ENCODE measurements around the gene CENPN. TPM values are rescaled to one million over a fixed set of nuclear protein-coding genes. Genes with fewer than 3 reads are reported as not detected.

Gene CENPN
- total and polyA plus RNA-seq, 2 of the 13 experiments (the other 11 are each of a cell fraction or from before 2014, with no cell fraction given) = 29.7 to 129 TPM

GRCh38 chr16:81012974-81013373 lies 6.0 kb downstream of the CENPN start:
- no peak for DNase-seq (ENCODE audit: low spot score)
- no peak for FAIRE-seq
- Histone ChIP-seq H3K4me2 (ENCODE audit: low read depth, low read length) (no peak overlapping the region), H3K27me3 (ENCODE audit: control insufficient read depth in 1 of 2, insufficient read depth in 2 of 2, low read length in 2 of 2) (no peaks in the 10 kb centered on the region; a peak in 1 of 5 replicates), H2AFZ (ENCODE audit: low read length) (no peak overlapping the region), H3K79me2 (ENCODE audit: insufficient read depth, low read length) (peaks cover 27% of the 10 kb centered on the region), H3K4me1 (ENCODE audit: insufficient read depth, low read length) (peaks cover 12% of the 10 kb centered on the region), H3K9me3 (ENCODE audit: low read length) (no peaks in the 10 kb centered on the region), H3K4me3 (replicated peaks in 1 of 3; ENCODE audit: insufficient read depth in 1 of 3, low read depth in 2 of 3, low read length in 3 of 3) (no peak overlapping the region), H4K20me1 (ENCODE audit: insufficient read depth, low read length) (no peaks in the 10 kb centered on the region), H3K9ac (ENCODE audit: insufficient read depth, low read depth, low read length) (no peak overlapping the region), H3K36me3 (replicated peaks in 1 of 2; ENCODE audit: control insufficient read depth in 1 of 2, insufficient read depth in 2 of 2, low read length in 2 of 2) (peaks cover 25 to 47% of the 10 kb centered on the region in 2 experiments; a peak in 4 of 5 replicates), H3K27ac (ENCODE audit: extremely low read length, insufficient read depth, low read length) (no peak overlapping the region)
- in situ Hi-C loops (cut with HindIII; ENCODE audit: extremely low pct_ligation_motif_present, low pct_unique_long_range_greater_than_20kb) (no loop called here), intact Hi-C loops (cut with micrococcal nuclease; ENCODE audit: unreplicated experiment) (no loop called here)
- no TSS peak for BruUV-seq (replicated peaks)
- WGBS (ENCODE audit: low lambda C conversion rate) = 95% methylated on average over 3 of the region's 3 CpGs
- ATAC-seq = no peak
- TF ChIP-seq ZNF615 (CRISPR knock-in tag; IDR thresholded peaks at IDR 0.05; ENCODE audit: borderline replicate concordance) = no peak
- TF ChIP-seq SOX5 (CRISPR knock-in tag; IDR thresholded peaks at IDR 0.05; ENCODE audit: borderline replicate concordance) = no peak
- TF ChIP-seq ZNF326 (CRISPR knock-in tag; IDR thresholded peaks at IDR 0.05; ENCODE audit: borderline replicate concordance) = no peak
- ChIA-PET CTCF (ENCODE audit: low intra/inter-chr PET ratio, low total read pairs) (no interaction called here), POLR2A (no interaction called here)

DNA sequence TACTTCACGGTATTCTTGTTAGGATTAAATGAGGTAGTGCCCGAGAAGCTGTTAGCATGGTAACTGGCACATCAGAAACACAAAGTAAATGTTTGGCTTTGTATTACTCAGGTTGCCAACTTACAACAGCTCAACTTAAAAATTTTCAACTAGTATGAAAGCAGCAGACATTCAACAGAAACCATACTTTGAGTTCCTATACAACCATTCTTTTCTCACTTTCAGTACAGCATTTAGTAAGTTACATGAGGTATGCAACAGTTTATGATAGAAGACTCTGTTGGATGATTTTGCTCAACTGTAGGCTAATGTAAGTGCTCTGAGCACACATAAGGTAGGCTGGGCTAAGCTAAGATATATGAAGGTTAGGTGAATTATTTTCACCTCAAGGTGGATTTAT lies 7.7 kb downstream of the CENPN start:
- Histone ChIP-seq H3K4me2 (ENCODE audit: low read depth, low read length) (no peak overlapping the region), H3K27ac (ENCODE audit: extremely low read length, insufficient read depth, low read length) (no peak overlapping the region), H3K27me3 (ENCODE audit: control insufficient read depth in 1 of 2, insufficient read depth in 2 of 2, low read length in 2 of 2) (no peaks in the 10 kb centered on the region), H3K79me2 (ENCODE audit: insufficient read depth, low read length) (peaks cover 10% of the 10 kb centered on the region), H3K9me3 (ENCODE audit: low read length) (no peaks in the 10 kb centered on the region), H4K20me1 (ENCODE audit: insufficient read depth, low read length) (no peaks in the 10 kb centered on the region), H2AFZ (ENCODE audit: low read length) (no peak overlapping the region), H3K4me3 (replicated peaks in 1 of 3; ENCODE audit: insufficient read depth in 1 of 3, low read depth in 2 of 3, low read length in 3 of 3) (no peak overlapping the region), H3K4me1 (ENCODE audit: insufficient read depth, low read length) (no peaks in the 10 kb centered on the region), H3K36me3 (replicated peaks in 1 of 2; ENCODE audit: control insufficient read depth in 1 of 2, insufficient read depth in 2 of 2, low read length in 2 of 2) (peaks cover 27 to 63% of the 10 kb centered on the region in 2 experiments), H3K9ac (ENCODE audit: insufficient read depth, low read depth, low read length) (no peak overlapping the region)
- intact Hi-C loops (cut with micrococcal nuclease; ENCODE audit: unreplicated experiment) (no loop called here), in situ Hi-C loops (cut with HindIII; ENCODE audit: extremely low pct_ligation_motif_present, low pct_unique_long_range_greater_than_20kb) (no loop called here)
- BruUV-seq (replicated peaks) = no TSS peak
- DNase-seq (ENCODE audit: low spot score) (no peak), FAIRE-seq (no peak), ATAC-seq (no peak)
- ChIA-PET POLR2A (no interaction called here), CTCF (ENCODE audit: low intra/inter-chr PET ratio, low total read pairs) (no interaction called here)
- WGBS (ENCODE audit: low lambda C conversion rate) = 100% methylated on average over 2 of the region's 2 CpGs
- no peak for TF ChIP-seq MXI1 (IDR thresholded peaks at IDR 0.05; ENCODE audit: borderline replicate concordance, low read depth, low read length)
- TF ChIP-seq TBX3 (IDR thresholded peaks at IDR 0.05; ENCODE audit: borderline replicate concordance) = no peak
- no peak for TF ChIP-seq ZNF274 (CRISPR knock-in tag; IDR thresholded peaks at IDR 0.05)
- TF ChIP-seq, protein P1, sequence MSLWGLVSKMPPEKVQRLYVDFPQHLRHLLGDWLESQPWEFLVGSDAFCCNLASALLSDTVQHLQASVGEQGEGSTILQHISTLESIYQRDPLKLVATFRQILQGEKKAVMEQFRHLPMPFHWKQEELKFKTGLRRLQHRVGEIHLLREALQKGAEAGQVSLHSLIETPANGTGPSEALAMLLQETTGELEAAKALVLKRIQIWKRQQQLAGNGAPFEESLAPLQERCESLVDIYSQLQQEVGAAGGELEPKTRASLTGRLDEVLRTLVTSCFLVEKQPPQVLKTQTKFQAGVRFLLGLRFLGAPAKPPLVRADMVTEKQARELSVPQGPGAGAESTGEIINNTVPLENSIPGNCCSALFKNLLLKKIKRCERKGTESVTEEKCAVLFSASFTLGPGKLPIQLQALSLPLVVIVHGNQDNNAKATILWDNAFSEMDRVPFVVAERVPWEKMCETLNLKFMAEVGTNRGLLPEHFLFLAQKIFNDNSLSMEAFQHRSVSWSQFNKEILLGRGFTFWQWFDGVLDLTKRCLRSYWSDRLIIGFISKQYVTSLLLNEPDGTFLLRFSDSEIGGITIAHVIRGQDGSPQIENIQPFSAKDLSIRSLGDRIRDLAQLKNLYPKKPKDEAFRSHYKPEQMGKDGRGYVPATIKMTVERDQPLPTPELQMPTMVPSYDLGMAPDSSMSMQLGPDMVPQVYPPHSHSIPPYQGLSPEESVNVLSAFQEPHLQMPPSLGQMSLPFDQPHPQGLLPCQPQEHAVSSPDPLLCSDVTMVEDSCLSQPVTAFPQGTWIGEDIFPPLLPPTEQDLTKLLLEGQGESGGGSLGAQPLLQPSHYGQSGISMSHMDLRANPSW (CRISPR knock-in tag; IDR thresholded peaks at IDR 0.05; ENCODE audit: borderline replicate concordance) = no peak
- TF ChIP-seq MAF1 (CRISPR knock-in tag; IDR thresholded peaks at IDR 0.05; ENCODE audit: borderline replicate concordance) = no peak
- TF ChIP-seq KLF13 (CRISPR knock-in tag; IDR thresholded peaks at IDR 0.05) = no peak
- TF ChIP-seq GTF2F1 (IDR thresholded peaks at IDR 0.05; ENCODE audit: low read length) = no peak
- TF ChIP-seq, protein P2, sequence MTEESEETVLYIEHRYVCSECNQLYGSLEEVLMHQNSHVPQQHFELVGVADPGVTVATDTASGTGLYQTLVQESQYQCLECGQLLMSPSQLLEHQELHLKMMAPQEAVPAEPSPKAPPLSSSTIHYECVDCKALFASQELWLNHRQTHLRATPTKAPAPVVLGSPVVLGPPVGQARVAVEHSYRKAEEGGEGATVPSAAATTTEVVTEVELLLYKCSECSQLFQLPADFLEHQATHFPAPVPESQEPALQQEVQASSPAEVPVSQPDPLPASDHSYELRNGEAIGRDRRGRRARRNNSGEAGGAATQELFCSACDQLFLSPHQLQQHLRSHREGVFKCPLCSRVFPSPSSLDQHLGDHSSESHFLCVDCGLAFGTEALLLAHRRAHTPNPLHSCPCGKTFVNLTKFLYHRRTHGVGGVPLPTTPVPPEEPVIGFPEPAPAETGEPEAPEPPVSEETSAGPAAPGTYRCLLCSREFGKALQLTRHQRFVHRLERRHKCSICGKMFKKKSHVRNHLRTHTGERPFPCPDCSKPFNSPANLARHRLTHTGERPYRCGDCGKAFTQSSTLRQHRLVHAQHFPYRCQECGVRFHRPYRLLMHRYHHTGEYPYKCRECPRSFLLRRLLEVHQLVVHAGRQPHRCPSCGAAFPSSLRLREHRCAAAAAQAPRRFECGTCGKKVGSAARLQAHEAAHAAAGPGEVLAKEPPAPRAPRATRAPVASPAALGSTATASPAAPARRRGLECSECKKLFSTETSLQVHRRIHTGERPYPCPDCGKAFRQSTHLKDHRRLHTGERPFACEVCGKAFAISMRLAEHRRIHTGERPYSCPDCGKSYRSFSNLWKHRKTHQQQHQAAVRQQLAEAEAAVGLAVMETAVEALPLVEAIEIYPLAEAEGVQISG (CRISPR knock-in tag; IDR thresholded peaks at IDR 0.05) = no peak

All from HepG2 (cell line).